Upper lobe of left lung (tissue), 4 donors: ENCODE measurements around the gene MXRA7.

Experiments
- CTCF ChIP-seq, 6 experiments: fragments of 450-650 bp in 4 of 6; fragments of 200-600 bp in 2 of 6; sonication (generic) in 2 of 6; IDR thresholded peaks; one replicate each; pipeline ENCODE4 v1.5.1; 2016 to 2019; ENCODE audit warnings: antibody characterized with exemption in 6 of 6
- EP300 ChIP-seq, 4 donors: sonication (generic); formaldehyde crosslinking; IDR thresholded peaks; one replicate each; pipeline ENCODE4 v1.5.1; 2017; ENCODE audit warnings: antibody characterized with exemption in 4 of 4, control low read depth in 2 of 4
- POLR2A ChIP-seq, 4 donors: fragments of 450-650 bp; IDR thresholded peaks; one replicate each; pipeline ENCODE4 v1.5.1; 2016 to 2017; ENCODE audit warnings: antibody characterized with exemption in 4 of 4, mild to moderate bottlenecking in 2 of 4
- POLR2AphosphoS5 ChIP-seq, 2 donors: sonication (generic); formaldehyde crosslinking; IDR thresholded peaks; one replicate each; pipeline ENCODE4 v1.5.1; 2017; ENCODE audit warnings: antibody characterized with exemption in 2 of 2

DNA sequence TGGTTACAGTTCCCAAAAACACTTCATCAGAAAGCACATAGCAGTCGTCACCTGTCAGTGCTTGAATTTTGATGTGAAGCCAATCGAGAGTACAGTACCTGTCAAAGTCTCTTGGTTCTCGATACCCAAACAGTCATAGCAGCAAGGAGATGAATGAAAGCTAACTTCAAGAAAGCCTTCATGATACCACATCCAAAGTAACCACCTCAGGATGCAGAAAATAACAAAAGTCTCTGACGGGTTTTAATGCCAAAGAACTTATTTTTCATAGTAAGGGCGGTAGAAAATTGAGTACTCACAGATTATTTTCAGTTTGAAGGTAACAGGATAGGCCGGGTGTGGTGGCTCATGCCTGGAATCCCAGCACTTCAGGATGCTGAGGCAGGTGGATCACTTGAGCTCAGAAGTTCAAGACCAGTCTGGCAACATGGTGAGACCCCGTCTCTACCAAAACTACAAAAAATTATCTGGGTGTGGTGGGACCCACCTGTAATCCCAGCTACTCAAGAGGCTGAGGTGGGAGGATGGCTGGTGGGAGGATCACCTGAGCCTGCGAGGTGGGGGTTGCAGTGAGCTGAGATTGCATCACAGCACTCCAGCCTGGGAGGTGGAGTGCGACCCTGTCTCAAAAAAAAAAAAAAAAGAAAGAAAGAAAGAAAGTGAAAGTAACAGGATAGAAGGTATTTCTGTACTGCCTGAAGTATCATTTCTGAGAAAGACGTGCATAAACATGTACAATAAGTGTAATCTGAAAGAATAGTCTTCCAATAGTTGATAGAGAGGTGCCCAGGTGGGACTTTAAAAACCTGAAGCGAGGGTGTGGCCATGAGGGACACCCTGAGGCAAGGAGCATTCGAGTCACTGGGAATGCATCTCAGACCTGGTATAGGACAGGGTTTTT, 42.5 kb upstream of the MXRA7 start:
- TF ChIP-seq CTCF (IDR thresholded peaks at IDR 0.05) (no peak), POLR2A (IDR thresholded peaks at IDR 0.05) (no peak), POLR2AphosphoS5 (IDR thresholded peaks at IDR 0.05) (no peak), EP300 (IDR thresholded peaks at IDR 0.05) (no peak)
